ENCODE results near the gene NDUFS7.

The NDUFS7 gene

GRCh38 chr19:1423436-1424191, 39.9 kb downstream of the NDUFS7 start:
- TF ChIP-seq JUND (IDR thresholded peaks at IDR 0.05; ENCODE audit: low read depth) = no peak
- DNase-seq (ENCODE audit: low read depth in 1 of 2, low spot score in 1 of 2) = no peak
- in situ Hi-C loops (cut with HindIII; ENCODE audit: low pct_unique_long_range_greater_than_20kb, low sequenced_read_pairs) = no loop called here

- in situ Hi-C loops (cut with HindIII; ENCODE audit: low pct_unique_long_range_greater_than_20kb, low sequenced_read_pairs) = no loop called here
- no peak for DNase-seq (ENCODE audit: low read depth in 1 of 2, low spot score in 1 of 2)
- TF ChIP-seq JUND (IDR thresholded peaks at IDR 0.05; ENCODE audit: low read depth) = no peak
Observed at GRCh38 chr19:1424192-1424955, 40.7 kb downstream of the NDUFS7 start.

- DNase-seq (ENCODE audit: low read depth in 1 of 2, low spot score in 1 of 2) = no peak
- in situ Hi-C loops (cut with HindIII; ENCODE audit: low pct_unique_long_range_greater_than_20kb, low sequenced_read_pairs) = no loop called here
- no peak for TF ChIP-seq JUND (IDR thresholded peaks at IDR 0.05; ENCODE audit: low read depth)
Observed at GRCh38 chr19:1425102-1425837, 41.6 kb downstream of the NDUFS7 start.

GRCh38 chr19:1425902-1426301, 42.2 kb downstream of the NDUFS7 start:
- no peak for TF ChIP-seq JUND (IDR thresholded peaks at IDR 0.05; ENCODE audit: low read depth)
- in situ Hi-C loops (cut with HindIII; ENCODE audit: low pct_unique_long_range_greater_than_20kb, low sequenced_read_pairs) = no loop called here
- DNase-seq (ENCODE audit: low read depth in 1 of 2, low spot score in 1 of 2) = no peak

- no peak for TF ChIP-seq JUND (IDR thresholded peaks at IDR 0.05; ENCODE audit: low read depth)
- no peak for DNase-seq (ENCODE audit: low read depth in 1 of 2, low spot score in 1 of 2)
- in situ Hi-C loops (cut with HindIII; ENCODE audit: low pct_unique_long_range_greater_than_20kb, low sequenced_read_pairs) = no loop called here
Observed at GRCh38 chr19:1426736-1427135, 43.0 kb downstream of the NDUFS7 start.

- in situ Hi-C loops (cut with HindIII; ENCODE audit: low pct_unique_long_range_greater_than_20kb, low sequenced_read_pairs) = no loop called here
- no peak for TF ChIP-seq JUND (IDR thresholded peaks at IDR 0.05; ENCODE audit: low read depth)
- no peak for DNase-seq (ENCODE audit: low read depth in 1 of 2, low spot score in 1 of 2)
Observed at GRCh38 chr19:1427221-1427920, 43.7 kb downstream of the NDUFS7 start.

GRCh38 chr19:1428738-1429391, 45.2 kb downstream of the NDUFS7 start:
- DNase-seq (ENCODE audit: low read depth in 1 of 2, low spot score in 1 of 2) = no peak
- in situ Hi-C loops (cut with HindIII; ENCODE audit: low pct_unique_long_range_greater_than_20kb, low sequenced_read_pairs) = no loop called here
- no peak for TF ChIP-seq JUND (IDR thresholded peaks at IDR 0.05; ENCODE audit: low read depth)

GRCh38 chr19:1429750-1430149, 46.0 kb downstream of the NDUFS7 start:
- DNase-seq (ENCODE audit: low read depth in 1 of 2, low spot score in 1 of 2) = no peak
- in situ Hi-C loops (cut with HindIII; ENCODE audit: low pct_unique_long_range_greater_than_20kb, low sequenced_read_pairs) = no loop called here

GRCh38 chr19:1430246-1430645, 46.5 kb downstream of the NDUFS7 start:
- DNase-seq (ENCODE audit: low read depth in 1 of 2, low spot score in 1 of 2) = no peak
- in situ Hi-C loops (cut with HindIII; ENCODE audit: low pct_unique_long_range_greater_than_20kb, low sequenced_read_pairs) = no loop called here
- no peak for TF ChIP-seq JUND (IDR thresholded peaks at IDR 0.05; ENCODE audit: low read depth)

More at GRCh38 chr19:1429750-1430149, 46.0 kb downstream of the NDUFS7 start:
- TF ChIP-seq JUND (IDR thresholded peaks at IDR 0.05; ENCODE audit: low read depth) = no peak

GRCh38 chr19:1431759-1432506, 48.2 kb downstream of the NDUFS7 start:
- no peak for DNase-seq (ENCODE audit: low read depth in 1 of 2, low spot score in 1 of 2)
- in situ Hi-C loops (cut with HindIII; ENCODE audit: low pct_unique_long_range_greater_than_20kb, low sequenced_read_pairs) = no loop called here
- no peak for TF ChIP-seq JUND (IDR thresholded peaks at IDR 0.05; ENCODE audit: low read depth)

- no peak for TF ChIP-seq JUND (IDR thresholded peaks at IDR 0.05; ENCODE audit: low read depth)
- DNase-seq (ENCODE audit: low read depth in 1 of 2, low spot score in 1 of 2) = no peak
- in situ Hi-C loops (cut with HindIII; ENCODE audit: low pct_unique_long_range_greater_than_20kb, low sequenced_read_pairs) = no loop called here
Observed at GRCh38 chr19:1432507-1432887, 48.8 kb downstream of the NDUFS7 start.

Measured in T47D (cell line).